ENCODE data around the gene GDI1. TPM values are rescaled to one million over a fixed set of nuclear protein-coding genes. Genes with fewer than 3 reads are reported as not detected.
A peak's percentile ranks its signal among the peaks of the same experiment; 100 is the strongest.
"Not testable (repeated sequence)": the region's sequence is repeated elsewhere in the genome, so short reads cannot be mapped to it uniquely, and the experiment has no call there.

Gene GDI1
- 206 and 210 TPM in 2 replicates for total RNA-seq
- long read RNA-seq, partial matches to known transcripts = 0 of 3 reads
- long read RNA-seq, other reads (novel, unspliced or antisense) = 3 of 3 reads

- TF ChIP-seq, protein P1, sequence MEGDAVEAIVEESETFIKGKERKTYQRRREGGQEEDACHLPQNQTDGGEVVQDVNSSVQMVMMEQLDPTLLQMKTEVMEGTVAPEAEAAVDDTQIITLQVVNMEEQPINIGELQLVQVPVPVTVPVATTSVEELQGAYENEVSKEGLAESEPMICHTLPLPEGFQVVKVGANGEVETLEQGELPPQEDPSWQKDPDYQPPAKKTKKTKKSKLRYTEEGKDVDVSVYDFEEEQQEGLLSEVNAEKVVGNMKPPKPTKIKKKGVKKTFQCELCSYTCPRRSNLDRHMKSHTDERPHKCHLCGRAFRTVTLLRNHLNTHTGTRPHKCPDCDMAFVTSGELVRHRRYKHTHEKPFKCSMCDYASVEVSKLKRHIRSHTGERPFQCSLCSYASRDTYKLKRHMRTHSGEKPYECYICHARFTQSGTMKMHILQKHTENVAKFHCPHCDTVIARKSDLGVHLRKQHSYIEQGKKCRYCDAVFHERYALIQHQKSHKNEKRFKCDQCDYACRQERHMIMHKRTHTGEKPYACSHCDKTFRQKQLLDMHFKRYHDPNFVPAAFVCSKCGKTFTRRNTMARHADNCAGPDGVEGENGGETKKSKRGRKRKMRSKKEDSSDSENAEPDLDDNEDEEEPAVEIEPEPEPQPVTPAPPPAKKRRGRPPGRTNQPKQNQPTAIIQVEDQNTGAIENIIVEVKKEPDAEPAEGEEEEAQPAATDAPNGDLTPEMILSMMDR (conservative IDR thresholded peaks at IDR 0.05) = no peak
- Mint-ChIP-seq H3K9me3 (no peaks in the 10 kb centered on the region), H3K4me3 (peak within 1 kb of the TSS; percentile 95), H3K27me3 (ENCODE audit: low read depth) (no peaks in the 10 kb centered on the region), H3K36me3 (ENCODE audit: low read depth) (peaks cover 8% of the 10 kb centered on the region), H3K4me1 (peaks cover 13% of the 10 kb centered on the region), H3K27ac (ENCODE audit: unreplicated experiment) (peak within 1 kb of the TSS; percentile 92)
- peak; percentile 45 for DNase-seq (ENCODE audit: low read depth, low spot score)
Measured at GRCh38 chrX:154436983-154437752, at the start of gene GDI1. Gene GDI1, plus strand, starts transcription at chrX:154437154. Its CDS starts 101 bp downstream, at chrX:154437255.

DNA sequence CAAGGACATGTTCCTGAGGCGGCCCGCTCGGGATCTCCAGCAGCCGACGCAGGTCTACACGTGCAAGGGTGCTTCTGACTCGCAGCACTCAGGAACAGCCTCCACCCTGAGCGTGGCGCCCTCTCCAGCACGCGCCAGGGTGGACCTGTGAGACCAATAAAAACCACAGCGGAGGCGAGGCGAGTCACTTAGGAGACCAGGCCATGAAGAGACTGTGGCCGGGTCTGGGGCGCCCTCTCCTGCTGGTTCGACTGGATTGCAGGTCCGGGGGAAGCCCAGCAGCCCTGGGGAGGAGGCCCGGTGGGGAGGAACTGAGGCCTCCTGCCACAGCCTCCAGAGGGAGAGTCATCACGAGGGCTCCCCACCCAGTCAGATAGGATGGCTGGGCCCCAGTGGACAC lies 48.9 kb upstream of the GDI1 start:
- H3K4me1 Mint-ChIP-seq; H3K36me3 Mint-ChIP-seq (ENCODE audit: low read depth); H3K27me3 Mint-ChIP-seq (ENCODE audit: low read depth): not testable (repeated sequence)

DNA sequence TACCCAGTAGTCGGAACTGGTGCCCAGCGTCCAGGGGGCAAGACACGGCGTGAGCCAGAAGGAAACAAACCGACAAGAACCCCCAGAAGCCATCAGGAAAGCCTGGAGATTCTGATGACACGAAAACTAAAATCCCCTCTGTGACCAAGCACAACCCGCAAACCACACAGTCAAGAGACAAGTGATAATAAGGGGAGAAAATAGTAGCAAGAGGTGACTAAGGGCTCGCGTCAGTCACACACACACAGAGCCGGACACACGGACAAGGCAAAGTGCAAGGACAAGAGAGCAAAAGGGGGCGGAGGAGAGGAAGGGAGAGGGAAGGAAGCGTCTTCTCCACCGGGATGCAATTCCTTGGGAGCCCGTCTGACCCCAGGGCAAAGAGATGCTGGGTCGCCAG lies 48.3 kb upstream of the GDI1 start:
- H3K9me3 Mint-ChIP-seq; H3K4me1 Mint-ChIP-seq; DNase-seq (ENCODE audit: low read depth, low spot score); H3K27ac Mint-ChIP-seq (ENCODE audit: unreplicated experiment); H3K27me3 Mint-ChIP-seq (ENCODE audit: low read depth); H3K4me3 Mint-ChIP-seq; H3K36me3 Mint-ChIP-seq (ENCODE audit: low read depth): not testable (repeated sequence)

More for the DNA sequence above, 48.9 kb upstream of the GDI1 start:
- not testable (repeated sequence) for H3K9me3 Mint-ChIP-seq; H3K27ac Mint-ChIP-seq (ENCODE audit: unreplicated experiment); H3K4me3 Mint-ChIP-seq; DNase-seq (ENCODE audit: low read depth, low spot score)

DNA sequence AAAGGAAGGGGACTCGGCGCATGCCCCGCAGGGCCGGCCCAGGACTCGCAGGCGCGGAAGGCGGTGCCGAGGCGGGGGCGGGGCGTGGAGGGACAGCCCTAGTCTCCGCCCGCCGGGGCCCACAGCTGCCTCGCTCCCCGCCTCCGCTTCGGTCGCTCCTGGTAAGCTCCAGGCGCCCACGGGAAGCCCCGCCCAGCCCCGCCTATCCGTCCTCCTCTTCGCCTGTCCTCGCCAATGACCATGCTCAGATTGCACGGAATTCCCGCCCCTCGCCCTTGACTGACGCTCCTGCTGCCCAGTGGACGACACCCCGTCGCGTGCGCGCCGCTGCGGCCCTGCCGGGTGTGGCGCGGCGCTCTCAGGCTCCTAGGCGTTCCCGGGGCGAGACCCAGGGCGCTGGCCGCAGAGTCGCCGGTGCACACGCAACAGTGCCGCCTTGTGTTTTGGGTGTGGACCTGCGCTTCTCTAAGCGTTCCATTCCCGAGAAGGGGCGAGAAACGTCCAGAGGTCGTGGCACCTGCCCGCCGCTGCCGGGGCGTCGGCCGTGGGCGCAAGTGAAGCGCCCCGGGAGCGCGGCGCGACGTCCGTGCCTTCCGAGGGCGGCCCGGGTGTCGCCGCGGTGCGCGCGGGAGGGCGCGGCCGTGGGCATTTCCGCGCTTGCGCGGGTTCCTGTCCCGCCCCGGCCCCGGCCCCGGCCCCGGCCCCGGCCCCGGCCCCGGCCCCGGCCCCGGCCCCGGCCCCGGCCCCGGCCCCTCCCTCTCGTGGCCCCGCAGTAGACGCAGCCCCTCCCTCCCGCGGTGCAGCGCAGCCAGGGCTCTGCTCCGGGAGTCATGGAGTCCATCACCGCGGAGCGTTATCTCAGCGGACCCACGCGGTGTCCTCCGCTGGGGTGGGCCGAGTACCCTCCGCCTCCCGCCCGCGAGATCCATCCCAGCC lies 46.9 kb upstream of the GDI1 start:
- H3K9me3 Mint-ChIP-seq; H3K4me1 Mint-ChIP-seq; H3K27ac Mint-ChIP-seq (ENCODE audit: unreplicated experiment); DNase-seq (ENCODE audit: low read depth, low spot score); H3K27me3 Mint-ChIP-seq (ENCODE audit: low read depth); H3K36me3 Mint-ChIP-seq (ENCODE audit: low read depth); H3K4me3 Mint-ChIP-seq: not testable (repeated sequence)

DNA sequence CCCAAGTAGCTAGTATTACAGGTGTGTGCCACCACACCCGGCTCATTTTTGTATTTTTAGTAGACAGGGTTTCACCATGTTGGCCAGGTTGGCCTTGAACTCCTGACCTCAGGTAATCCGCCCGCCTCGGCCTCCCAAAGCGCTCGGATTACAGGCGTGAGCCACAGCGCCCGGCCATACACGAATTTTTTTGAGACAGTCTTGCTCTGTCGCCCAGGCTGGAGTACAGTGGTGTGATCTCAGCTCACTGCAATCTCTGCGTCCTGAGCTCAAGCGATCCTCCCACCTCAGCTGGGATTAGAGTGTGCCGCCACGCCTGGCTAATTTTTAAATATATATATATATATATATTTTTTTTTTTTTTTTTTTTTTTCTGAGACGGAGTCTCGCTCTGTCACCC lies 40.6 kb upstream of the GDI1 start:
- DNase-seq (ENCODE audit: low read depth, low spot score); H3K4me3 Mint-ChIP-seq; H3K27ac Mint-ChIP-seq (ENCODE audit: unreplicated experiment); H3K9me3 Mint-ChIP-seq: not testable (repeated sequence)
- H3K27me3 Mint-ChIP-seq (ENCODE audit: low read depth) = peaks cover 17% of the 10 kb centered on the region
- H3K36me3 Mint-ChIP-seq (ENCODE audit: low read depth) = peaks cover 18% of the 10 kb centered on the region
- peaks cover 19% of the 10 kb centered on the region for H3K4me1 Mint-ChIP-seq

DNA sequence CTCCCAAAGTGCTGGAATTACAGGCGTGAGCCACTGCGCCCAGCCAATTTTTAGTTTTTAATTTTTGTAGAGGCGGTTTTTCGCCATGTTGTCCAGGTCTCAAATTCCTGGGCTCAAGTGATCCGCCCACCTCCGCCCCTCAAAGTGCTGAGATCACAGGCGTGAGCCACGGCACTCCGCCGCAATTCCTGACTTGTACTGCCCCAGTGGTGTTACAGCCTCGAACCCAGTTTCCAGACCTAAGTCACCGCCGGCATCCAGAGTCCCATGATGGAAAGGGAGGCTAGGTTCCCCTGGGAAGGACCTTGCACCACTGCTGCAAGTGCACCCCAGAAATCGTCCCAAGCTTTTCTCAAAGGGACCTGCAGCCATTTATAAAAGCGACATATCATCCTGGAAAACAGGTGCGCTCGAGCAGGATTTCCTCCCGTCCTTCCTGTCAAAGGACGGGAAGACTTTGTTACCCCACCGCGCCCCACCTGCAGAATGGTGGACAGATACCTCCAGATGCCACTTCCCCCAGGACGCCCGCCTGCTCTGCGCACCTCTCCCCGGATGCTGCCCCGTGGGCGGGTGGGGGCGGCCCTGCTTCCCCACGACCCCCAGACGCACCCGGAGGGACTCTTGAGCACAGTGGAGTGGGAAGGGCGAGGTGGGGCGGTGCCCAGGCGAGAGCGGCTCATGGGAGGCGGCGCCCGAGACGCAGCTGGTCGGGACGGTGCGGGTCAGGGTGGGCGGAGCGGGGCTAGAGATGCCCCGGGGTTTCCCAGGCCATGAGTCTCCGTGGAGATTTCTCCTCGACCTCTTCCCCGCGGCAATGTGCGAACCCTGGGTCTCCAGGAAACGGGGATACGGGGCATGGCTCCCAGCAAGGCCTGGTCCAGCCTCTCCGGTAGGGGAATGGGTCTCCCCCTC lies 39.7 kb upstream of the GDI1 start:
- H3K27ac Mint-ChIP-seq (ENCODE audit: unreplicated experiment) = peak overlapping the region; percentile 100
- H3K36me3 Mint-ChIP-seq (ENCODE audit: low read depth) = peaks cover 18% of the 10 kb centered on the region
- H3K9me3 Mint-ChIP-seq = peaks cover 4% of the 10 kb centered on the region

More for the DNA sequence above, 39.7 kb upstream of the GDI1 start:
- Mint-ChIP-seq H3K4me1 (peaks cover 19% of the 10 kb centered on the region), H3K4me3 (peak overlapping the region; percentile 96), H3K27me3 (ENCODE audit: low read depth) (peaks cover 20% of the 10 kb centered on the region)
- TF ChIP-seq, protein P1 (conservative IDR thresholded peaks at IDR 0.05) = no peak
- DNase-seq (ENCODE audit: low read depth, low spot score) = peak; percentile 48

Data from neural crest cell (in vitro differentiated cells).